Measurements from ENCODE around the gene NAALADL2. TPM values are rescaled to one million over a fixed set of nuclear protein-coding genes. Genes with fewer than 3 reads are reported as not detected.

The NAALADL2 gene
- total RNA-seq, 4 donors from 2014 or later: 3.8 to 20.3 (median 8.6) TPM

- Histone ChIP-seq H3K27ac (replicated peaks in 1 of 4) (no peak overlapping the region), H3K27me3 (no peaks in the 10 kb centered on the region), H3K4me3 (no peak overlapping the region), H3K9me3 (no peaks in the 10 kb centered on the region), H3K36me3 (no peaks in the 10 kb centered on the region), H3K4me1 (peaks cover 0 to 5% (median 2%) of the 10 kb centered on the region in 4 donors)
- 93% methylated on average over 4 of the region's 4 CpGs for WGBS
- no peak for DNase-seq (ENCODE audit: extremely low spot score)
- TF ChIP-seq CTCF (IDR thresholded peaks at IDR 0.05): no peak
- no peak for TF ChIP-seq EP300 (IDR thresholded peaks at IDR 0.05)
- no peak for TF ChIP-seq POLR2AphosphoS5 (IDR thresholded peaks at IDR 0.05)
- TF ChIP-seq POLR2A (IDR thresholded peaks at IDR 0.05; ENCODE audit: low read depth): no peak
- intact Hi-C loops (cut with DNase I): no loop called here
These were observed 414.4 kb downstream of the NAALADL2 start for GRCh38 chr3:175273573-175273972.

GRCh38 chr3:175274056-175274455 lies 414.9 kb downstream of the NAALADL2 start:
- intact Hi-C loops (cut with DNase I): no loop called here

GRCh38 chr3:175274474-175275218 lies 415.5 kb downstream of the NAALADL2 start:
- TF ChIP-seq CTCF (IDR thresholded peaks at IDR 0.05) (no peak), EP300 (IDR thresholded peaks at IDR 0.05) (no peak), POLR2AphosphoS5 (IDR thresholded peaks at IDR 0.05) (no peak), POLR2A (IDR thresholded peaks at IDR 0.05; ENCODE audit: low read depth) (no peak)
- WGBS: 83% methylated on average over 1 of the region's 1 CpG

More at GRCh38 chr3:175274056-175274455, 414.9 kb downstream of the NAALADL2 start:
- Histone ChIP-seq H3K27me3 (no peaks in the 10 kb centered on the region), H3K36me3 (no peaks in the 10 kb centered on the region), H3K4me1 (peaks cover 0 to 10% (median 3%) of the 10 kb centered on the region in 4 donors), H3K27ac (replicated peaks in 1 of 4) (no peak overlapping the region), H3K9me3 (no peaks in the 10 kb centered on the region), H3K4me3 (no peak overlapping the region)
- TF ChIP-seq CTCF (IDR thresholded peaks at IDR 0.05) (no peak), POLR2AphosphoS5 (IDR thresholded peaks at IDR 0.05) (no peak), POLR2A (IDR thresholded peaks at IDR 0.05; ENCODE audit: low read depth) (no peak), EP300 (IDR thresholded peaks at IDR 0.05) (no peak)
- DNase-seq (ENCODE audit: extremely low spot score): no peak
- 81% methylated on average over 6 of the region's 6 CpGs for WGBS

GRCh38 chr3:175278680-175279079 lies 419.5 kb downstream of the NAALADL2 start:
- H3K9me3 ChIP-seq: no peaks in the 10 kb centered on the region
- H3K4me1 ChIP-seq: peaks cover 0 to 17% (median 3%) of the 10 kb centered on the region in 4 donors
- H3K27me3 ChIP-seq: no peaks in the 10 kb centered on the region
- no peaks in the 10 kb centered on the region for H3K36me3 ChIP-seq
- no peak for DNase-seq (ENCODE audit: extremely low spot score)
- no peak overlapping the region for H3K4me3 ChIP-seq
- WGBS: 78% methylated on average over 3 of the region's 3 CpGs
- TF ChIP-seq EP300 (IDR thresholded peaks at IDR 0.05): no peak
- no peak for TF ChIP-seq CTCF (IDR thresholded peaks at IDR 0.05)
- no peak for TF ChIP-seq POLR2A (IDR thresholded peaks at IDR 0.05; ENCODE audit: low read depth)
- TF ChIP-seq POLR2AphosphoS5 (IDR thresholded peaks at IDR 0.05): no peak
- intact Hi-C loops (cut with DNase I): no loop called here
- H3K27ac ChIP-seq (replicated peaks in 1 of 4): no peak overlapping the region

More at GRCh38 chr3:175274474-175275218, 415.5 kb downstream of the NAALADL2 start:
- Histone ChIP-seq H3K4me3 (no peak overlapping the region), H3K4me1 (peaks cover 0 to 11% (median 3%) of the 10 kb centered on the region in 4 donors), H3K27ac (replicated peaks in 1 of 4) (no peak overlapping the region), H3K9me3 (no peaks in the 10 kb centered on the region), H3K27me3 (no peaks in the 10 kb centered on the region), H3K36me3 (no peaks in the 10 kb centered on the region)
- intact Hi-C loops (cut with DNase I): no loop called here
- DNase-seq (ENCODE audit: extremely low spot score): no peak
